Measurements from ENCODE around the gene HTD2.
"Not testable (repeated sequence)": the region's sequence is repeated elsewhere in the genome, so short reads cannot be mapped to it uniquely, and the experiment has no call there.

HTD2 gene

DNA sequence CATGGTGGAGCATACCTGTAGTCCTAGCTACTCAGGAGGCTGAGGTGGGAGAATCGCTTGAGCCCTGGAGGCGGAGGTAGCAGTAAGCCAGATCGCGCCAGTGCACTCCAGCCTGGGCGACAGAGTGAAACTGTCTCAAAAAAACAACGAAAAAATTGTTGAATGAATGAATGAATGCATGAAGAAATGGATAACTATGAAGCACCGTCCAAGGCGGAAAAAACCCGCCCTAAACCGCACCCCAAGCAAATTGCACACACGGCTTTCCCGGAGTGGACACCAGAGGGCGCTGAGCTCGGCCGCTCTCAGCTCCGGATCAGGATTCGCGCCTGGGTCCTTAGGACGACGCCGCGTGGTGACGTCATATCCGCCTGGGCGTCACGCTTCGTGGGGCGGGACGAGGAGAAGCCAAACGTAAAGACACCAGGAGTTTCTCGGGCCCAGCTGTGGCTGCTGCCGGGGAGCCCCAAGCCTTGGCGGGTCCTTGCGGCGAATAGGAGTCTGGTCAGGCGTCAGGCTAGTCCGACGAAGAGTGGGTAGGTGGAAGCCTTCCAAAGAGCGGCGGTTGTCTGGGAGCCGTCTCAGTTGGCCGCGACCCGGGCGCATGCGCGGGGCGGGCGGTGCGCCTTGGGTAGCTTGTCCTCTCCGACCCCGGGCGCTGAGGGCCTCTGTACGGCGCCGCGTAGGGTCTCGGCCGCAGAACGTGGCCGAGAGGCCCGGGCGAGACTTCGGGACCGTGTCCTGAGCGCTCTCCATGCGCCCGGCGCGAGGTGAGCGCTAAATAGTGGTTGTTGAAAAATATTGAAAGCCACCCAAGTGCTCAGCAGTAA is at the start of gene HTD2, which contains the start of gene RPP14:
TSS of gene HTD2 (plus strand) at position 639 of the 830 bp plus-strand sequence. CDS start 11,094 bp downstream, outside the sequence.
TSS of gene RPP14 (plus strand) at position 364 of the 830 bp plus-strand sequence. CDS start 4,085 bp downstream, outside the sequence.
- DNase-seq: peak; percentile 100

DNA sequence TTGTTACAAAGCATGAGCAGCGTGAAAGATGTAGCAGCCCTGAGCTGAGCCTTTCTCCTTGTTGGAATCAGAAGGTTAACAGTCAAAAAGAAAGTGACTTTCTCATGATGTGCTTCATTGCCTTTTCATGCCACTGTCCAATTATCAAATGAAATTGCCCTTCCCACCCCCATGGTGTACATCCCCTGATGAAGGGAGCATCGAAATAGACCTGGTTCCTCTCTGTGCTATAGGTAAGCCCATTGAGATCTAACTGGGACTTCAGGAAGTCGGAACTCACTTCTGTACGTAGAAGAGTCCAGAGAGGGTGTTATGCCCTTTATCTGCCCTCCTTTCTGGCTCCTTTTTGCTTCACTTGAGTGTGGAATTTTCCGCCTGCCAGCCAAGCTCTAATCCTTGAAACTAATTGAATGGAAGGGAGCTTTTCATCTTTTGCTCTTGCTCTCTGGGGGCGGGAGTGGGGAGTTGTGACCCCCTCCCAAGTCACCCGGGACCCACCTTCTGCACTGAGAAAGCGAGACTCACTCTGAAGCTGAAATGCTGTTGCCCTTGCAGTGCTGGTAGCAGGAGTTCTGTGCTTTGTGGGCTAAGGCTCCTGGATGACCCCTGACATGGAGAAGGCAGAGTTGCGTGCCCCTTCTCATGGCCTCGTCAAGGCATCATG is 47.8 kb upstream of the HTD2 start:
- peak; percentile 66 for DNase-seq

DNA sequence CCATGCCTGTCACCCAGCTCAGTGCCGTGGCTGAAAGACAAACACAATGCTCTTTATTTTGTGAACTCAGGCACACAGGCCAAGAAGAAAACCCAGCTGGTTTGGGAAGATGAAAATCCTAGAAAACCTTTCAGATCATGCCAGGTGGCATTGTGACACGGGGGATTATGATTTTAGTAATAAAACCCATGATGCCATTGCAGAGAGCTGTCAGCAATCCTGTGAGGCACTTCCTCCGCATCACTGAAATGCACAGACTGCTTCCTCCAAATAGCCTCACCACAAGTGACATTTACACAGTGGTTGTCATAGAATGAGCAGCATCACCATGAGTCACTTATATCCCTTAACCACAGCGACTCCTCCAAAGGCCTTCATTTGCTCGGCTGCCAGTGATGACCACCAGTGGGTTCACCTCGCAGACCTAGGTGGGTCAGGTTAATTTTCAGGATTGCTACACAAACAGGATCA is 46.0 kb upstream of the HTD2 start:
- DNase-seq: peak; percentile 38

DNA sequence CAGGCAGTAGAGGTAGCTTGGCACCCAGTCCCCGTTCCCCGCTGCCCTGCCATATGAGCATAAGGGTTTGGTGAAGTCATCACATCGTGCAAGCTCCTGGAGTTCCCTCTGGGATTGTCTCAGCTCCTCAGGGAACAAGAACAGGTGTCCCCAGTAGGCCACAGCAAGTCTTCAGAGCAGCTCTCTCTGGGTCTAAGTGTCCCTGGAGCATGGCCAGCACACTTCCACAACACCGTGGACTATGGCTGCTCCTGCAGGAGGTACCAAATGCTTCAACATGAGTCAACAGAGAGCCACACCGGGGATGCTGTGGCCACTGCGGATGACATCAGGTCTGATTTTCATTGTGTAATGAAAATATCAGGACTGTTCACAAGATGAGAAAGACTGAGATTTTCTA is 45.6 kb upstream of the HTD2 start:
- DNase-seq: no peak

DNA sequence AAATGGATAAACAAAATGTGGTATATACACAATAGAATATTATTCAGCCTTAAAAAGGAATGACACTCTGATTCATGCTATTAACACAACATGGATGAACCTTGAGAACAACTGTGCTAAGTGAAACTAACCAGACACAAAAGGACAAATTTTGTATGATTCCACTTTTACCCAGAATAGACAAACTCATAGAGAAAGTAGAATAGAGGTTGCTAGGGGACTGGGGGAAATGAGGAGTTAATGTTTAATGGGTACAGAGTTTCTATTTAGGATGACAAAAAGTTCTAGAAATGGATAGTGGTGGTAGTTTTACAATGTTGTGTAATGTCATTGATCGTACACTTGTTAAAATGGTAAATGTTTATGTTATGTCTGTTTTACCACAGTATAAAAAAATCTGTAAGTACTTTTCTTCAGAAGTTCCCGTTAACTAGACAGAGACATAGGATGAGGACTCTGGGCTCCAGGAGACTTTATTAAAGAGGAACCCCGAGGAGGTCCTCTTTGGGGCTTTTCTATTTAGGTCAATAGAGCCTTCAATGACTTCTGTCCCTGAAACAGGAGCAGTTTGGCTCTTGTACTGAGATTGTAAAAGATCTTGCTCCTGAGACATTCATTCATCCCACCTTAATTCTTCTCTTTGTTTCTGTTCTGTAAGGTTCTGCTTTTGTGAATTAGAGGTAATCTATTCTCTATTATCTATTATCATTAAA is 44.2 kb upstream of the HTD2 start:
- no peak for DNase-seq

DNA sequence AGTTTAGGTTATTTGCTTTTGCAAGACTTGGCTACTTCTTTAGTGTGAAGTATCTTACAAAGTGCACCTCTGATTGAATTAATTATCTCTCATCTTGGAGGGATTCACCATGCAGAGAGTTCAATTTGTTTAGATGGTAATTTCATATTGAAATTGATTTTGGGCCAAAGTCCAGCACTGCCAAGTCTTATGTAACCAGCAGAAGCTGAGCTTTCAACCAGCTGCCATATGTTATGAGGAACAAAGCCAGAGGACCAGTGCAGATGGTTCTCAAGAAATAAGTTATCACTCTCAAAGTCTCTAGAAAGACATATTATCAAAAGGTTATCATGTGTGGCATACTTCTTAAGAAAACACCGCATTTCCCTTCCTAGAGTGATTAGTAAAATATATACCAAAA is 39.7 kb upstream of the HTD2 start:
- DNase-seq: no peak

DNA sequence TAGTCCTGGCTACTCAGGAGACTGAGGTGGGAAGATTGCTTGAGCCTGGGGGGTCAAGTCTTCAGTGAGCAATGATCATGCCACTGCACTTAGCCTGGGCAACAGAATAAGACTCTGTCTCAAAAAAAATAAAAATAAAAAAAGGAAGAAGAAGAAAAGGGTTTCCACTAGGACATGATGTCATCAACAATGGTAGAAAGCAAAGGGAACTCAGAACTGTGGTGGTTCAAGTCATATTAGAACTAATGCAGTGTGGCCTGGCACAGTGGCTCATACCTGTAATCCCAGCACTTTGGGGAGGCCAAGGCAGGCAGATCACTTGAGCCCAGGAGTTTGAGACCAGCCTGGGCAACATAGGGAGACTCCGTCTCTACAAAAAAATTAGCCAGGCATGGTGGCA is 38.8 kb upstream of the HTD2 start:
- DNase-seq: not testable (repeated sequence)

DNA sequence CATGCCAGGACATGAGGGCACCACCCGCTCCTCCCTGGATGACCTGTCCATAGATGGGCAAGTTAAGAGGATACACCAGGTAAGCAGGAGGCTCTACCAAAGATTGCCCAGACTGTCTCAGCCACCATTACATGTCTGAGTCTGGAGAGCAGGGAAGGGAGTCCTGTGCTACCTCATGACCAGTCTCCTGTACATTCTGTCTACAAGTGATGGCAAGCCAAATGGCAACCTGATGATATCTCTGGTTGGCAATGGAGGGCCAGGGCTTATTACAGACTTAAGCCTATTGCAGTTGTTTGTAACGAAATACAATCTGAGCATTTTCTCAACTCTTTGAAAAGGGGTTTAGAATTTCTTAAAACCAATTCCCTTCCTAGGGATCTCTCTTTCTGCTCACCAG is 37.0 kb upstream of the HTD2 start:
- DNase-seq: no peak

DNA sequence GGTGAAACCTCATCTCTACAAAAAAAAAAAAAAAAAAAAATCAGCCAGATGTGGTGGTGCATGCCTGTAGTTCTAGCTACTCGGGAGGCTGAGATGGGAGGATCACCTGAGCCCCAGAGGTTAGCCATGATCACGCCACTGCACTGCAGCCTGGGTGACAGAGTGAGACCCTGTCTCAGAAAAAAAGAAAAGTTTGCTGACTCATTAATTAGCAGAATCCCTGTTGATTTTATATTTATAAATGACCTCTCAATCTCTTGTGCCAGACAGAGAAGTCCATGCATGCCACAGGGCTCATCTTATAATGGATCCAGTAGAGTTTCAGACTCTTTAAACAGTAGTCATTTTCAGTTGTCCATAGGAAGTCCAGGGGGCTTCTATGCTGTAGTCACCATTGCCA is 35.8 kb upstream of the HTD2 start:
- no peak for DNase-seq

DNA sequence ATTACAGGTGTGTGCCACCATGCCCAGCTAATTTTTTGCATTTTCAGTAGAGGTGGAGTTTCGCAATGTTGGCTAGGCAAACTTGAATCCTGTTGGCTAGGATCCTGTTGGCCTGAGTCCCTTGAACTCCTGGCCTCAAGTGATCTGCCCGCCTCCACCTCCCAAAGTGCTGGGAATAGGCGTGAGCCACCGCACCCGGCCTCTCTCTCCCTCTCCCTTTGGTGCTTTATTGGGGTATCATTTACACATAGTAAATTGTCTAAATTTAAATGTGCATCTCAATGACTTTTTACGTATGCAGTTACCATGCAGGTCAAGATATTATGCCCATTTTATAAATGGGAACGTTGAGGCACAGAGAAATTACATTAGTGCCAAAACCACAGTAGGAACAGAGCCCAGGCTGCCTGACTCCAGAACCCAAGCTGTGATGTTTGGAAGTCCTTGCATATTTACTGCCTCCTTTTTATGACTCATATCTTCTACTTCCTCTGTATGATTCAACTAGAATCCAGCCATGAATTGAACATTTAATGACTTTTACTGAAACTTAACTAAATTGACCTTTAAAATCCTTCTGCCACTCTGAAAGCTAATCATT is 34.3 kb upstream of the HTD2 start:
- no peak for DNase-seq

DNA sequence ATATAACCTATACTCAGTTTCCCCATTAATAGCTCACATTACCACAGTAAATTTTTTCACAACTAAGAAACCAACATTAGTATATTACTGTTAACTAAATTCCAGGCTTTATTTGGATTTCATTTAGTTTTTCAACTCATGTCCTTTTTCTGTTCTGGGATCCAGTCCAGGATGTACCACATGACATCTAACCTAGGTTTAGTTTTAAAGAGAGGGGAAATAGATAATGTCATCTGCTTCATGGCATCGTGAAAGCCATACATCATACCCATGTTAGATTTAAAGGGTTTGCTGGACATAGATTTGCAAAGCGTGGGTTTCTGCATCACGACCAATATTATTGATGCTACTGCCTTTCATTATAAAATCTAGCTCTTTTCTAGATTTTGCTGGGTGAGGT is 33.4 kb upstream of the HTD2 start:
- no peak for DNase-seq

DNA sequence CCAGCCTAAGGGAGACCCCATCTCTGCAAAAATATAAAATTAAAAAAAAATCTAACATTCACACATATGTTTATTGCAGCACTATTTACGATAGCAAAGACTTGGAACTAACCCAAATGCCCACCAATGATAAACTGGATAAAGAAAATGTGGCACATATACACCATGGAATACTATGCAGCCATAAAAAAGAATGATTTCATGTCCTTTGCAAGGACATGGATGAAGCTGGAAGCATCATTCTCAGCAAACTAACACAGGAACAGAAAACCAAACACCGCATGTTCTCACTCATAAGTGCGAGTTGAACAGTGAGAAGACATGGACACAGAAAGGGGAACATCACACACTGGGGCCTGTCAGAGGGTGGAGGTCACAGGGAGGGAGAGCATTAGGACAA is 33.0 kb upstream of the HTD2 start:
- not testable (repeated sequence) for DNase-seq

DNA sequence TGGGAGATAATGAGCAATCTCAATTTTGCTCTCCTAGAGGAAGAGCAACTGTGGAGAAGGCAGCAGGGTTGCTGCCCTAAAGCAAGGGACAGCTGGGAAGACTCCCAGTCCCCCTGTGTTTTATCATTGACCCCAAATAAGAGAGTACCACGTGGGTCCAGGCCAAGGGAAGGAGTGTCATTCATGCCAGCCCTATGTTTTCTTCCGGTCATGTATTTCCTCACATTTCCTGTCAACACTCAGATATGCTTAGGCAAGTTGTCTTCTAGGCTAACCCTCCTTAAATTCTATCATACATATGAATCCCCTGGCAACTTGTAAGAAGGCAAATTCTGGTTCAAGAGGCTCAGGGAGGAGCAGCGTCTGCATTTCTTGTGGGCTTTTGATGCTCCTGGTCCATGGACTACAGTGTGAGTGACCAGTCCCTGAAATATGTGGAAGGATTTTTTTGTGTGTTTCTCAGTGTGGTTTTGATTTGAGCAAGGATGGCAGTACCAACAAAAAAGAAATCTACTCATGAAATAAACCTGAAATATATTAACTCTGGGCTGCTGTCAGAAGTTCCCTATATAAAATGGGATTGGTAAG is 32.2 kb upstream of the HTD2 start:
- no peak for DNase-seq

DNA sequence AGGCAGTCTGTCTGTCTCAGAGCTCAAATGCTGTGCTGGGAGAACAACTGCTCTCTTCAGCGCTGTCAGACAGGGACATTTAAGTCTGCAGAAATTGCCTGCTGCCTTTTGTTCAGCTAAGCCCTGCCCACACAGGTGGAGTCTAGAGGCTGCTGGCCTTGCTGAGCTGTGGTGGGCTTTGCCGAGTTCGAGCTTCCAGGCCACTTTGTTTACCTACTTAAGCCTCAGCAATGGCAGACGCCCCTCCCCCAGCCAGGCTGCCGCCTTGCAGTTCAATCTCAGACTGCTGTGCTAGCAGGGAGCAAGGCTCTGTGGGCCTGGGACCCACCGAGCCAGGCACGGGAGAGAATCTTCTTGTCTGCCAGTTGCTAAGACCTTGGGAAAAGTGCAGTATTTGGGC is 25.3 kb upstream of the HTD2 start:
- no peak for DNase-seq

DNA sequence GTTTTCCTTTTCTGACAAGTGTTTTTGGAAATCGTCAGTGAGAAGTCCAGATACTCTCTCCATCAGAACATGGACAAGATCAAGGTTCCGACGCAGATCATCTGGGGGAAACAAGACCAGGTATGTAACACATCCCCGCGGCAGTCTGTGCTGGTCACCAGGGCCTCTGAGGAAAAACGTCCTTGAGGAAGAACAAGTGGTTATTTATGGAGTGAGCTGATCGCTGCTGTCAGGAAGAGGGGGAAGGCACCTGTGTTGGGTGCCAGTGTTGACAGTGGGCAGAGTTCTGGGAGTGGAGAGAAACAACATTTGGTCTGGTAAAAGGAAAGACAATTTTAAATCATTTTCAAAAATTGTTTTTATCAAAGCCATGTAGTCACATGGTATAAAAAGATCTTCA is 21.0 kb upstream of the HTD2 start:
- no peak for DNase-seq

DNA sequence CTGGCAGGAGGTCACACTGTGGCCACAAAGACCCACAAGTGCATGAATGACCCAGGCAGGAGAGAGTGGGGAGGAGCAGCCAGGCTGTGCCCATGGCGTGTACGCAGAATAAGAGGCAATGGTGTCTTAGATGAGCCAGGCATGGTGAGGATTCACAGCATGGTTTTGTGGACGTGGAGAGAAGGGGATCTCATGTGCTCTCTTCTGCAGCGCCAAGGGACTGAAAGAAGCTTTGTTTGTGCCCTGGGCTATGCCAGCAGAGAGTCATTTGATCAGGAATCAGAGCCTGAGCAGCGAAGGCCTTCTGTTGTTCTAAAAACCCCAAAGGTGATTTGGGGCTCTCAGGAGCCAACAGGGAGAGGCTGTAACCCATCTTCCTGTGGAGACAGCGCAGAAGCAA is 19.0 kb upstream of the HTD2 start:
- DNase-seq: no peak

DNA sequence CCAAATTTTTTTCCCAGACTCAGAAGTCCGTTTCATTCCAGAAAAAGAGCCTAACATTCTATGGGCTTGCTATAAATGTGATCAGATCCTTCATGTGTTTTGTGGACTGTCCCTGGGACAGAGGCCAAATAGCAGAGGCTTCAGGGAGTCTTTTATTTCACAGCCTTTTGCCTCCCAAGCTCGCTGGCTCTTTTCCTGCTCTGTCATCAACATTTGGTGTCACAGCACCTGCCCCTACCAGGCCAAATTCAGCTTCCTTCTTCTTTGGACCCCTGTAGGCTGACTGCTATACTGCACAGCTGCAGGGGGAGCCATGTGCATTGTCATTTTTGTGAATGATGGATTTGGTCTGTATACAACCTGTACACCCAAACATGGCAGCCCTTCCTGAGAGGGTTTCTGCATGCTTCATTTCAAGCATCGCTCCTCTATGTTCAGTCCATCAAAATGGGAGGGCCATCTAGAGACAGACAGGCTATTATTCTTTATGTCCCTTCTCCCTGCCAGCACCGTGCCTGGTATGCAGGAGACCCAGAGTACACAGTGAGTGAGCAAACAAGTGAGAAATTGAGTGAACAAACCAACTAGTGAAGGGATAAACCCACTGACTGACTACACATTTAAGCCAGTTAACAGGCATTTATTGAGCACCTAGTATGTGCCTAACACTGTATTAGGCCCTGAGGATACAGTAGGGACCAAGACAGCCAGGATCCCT is 18.1 kb upstream of the HTD2 start:
- no peak for DNase-seq

DNA sequence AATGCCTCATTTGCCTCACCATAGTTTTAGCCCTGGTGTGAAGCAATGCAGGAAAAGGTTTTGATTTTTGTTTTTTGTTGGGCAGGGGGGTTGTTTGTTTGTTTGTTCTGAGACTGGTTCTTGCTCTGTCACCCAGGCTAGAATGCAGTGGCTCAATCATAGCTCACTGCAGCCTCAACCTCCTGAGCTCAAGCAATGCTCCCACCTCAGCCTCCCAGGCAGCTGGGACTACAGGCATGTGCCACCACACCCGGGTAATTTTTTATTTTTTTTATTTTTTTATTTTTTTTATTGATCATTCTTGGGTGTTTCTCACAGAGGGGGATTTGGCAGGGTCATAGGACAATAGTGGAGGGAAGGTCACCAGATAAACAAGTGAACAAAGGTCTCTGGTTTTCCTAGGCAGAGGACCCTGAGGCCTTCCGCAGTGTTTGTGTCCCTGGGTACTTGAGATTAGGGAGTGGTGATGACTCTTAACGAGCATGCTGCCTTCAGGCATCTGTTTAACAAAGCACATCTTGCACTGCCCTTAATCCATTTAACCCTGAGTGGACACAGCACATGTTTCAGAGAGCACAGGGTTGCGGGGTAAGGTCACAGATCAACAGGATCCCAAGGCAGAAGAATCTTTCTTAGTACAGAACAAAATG is 17.2 kb upstream of the HTD2 start:
- not testable (repeated sequence) for DNase-seq

DNA sequence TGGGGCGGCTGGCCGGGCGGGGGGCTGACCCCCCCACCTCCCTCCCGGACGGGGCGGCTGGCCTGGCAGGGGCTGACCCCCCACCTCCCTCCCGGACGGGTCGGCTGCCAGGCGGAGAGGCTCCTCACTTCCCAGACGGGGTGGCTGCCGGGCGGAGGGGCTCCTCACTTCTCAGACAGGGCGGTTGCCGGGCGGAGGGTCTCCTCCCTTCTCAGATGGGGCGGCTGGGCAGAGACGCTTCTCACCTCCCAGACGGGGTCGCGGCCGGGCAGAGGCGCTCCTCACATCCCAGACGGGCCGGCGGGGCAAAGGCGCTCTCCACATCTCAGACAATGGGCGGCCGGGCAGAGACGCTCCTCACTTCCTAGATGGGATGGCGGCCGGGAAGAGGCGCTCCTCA is 15.9 kb upstream of the HTD2 start:
- DNase-seq: not testable (repeated sequence)

DNA sequence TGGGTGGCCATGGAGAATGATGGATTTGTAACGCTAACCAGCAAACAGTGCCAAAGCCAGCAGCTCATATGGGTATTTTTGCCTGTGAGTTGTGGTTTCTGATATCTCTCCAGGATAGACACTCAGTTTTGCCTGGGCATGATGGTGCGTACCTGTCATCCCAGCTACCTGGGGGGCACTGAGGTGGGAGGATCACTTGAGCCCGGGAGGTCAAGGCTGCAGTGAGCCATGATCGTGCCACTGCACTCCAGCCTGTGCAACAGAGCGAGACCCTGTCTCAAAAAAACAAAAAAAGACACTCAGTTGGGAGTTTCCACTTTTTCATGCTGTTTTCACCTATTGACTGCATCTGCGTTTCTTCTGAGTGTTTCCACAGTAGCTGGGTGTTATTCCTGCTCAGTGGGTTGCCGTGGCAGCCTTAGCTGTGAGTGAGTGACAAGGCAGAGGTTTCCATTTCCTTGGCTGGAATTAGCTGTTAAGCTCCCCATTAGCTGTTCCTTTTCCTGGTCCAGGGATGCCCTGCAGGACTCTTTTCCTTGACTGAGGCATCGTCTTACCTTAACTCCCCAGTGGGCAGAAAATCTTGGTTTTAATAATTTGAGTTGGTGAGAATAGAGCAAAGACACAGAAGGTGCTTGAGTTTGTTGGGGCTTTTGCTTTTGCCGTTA is 14.5 kb upstream of the HTD2 start:
- no peak for DNase-seq

DNA sequence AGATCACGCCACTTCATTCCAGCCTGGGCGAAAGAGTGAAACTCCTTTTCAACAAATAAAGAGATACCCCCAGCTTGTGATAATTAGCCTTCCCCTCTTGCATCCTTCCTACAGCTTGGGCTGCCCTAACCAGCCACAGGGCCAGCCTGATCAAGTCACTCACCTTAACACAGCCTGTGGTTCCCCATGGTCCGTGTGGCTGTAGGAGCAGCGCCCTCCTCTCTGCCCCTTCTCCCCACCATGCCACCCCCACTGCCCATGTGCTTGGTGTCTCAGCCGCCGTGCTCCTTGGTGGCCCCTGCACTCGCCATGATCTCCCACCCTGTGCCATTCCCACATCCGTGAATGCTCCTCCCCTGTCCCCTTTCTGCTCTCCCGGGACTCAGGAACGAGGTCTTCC is 13.5 kb upstream of the HTD2 start:
- DNase-seq: no peak
